DND-41 (cell line): Measurements from ENCODE around the gene PHF2.

ENCODE experiments used
- ATAC-seq: fragments of 200-7000 bp; cut with Tn5 transposase; 3 replicates; pipeline ENCODE4 v1.9.1; 2021; ENCODE audit warnings: low read depth; ENCODE audit not compliant: insufficient read depth
- DNase-seq: peaks from one replicate; pipeline ENCODE4 v3.0.0-alpha.2; 2020
- H2AFZ ChIP-seq: 2 replicates; pipeline ENCODE4 v1.6.0; 2012; ENCODE audit warnings: low read depth, low read length
- H3K27ac ChIP-seq: 2 replicates; pipeline ENCODE4 v1.5.1; 2012; ENCODE audit warnings: low read length, inconsistent platforms
- H3K27me3 ChIP-seq: fragments of 200-600 bp; sonication (generic); 2 replicates; pipeline ENCODE4 v1.6.0; 2012; ENCODE audit warnings: low read length, mild to moderate bottlenecking, inconsistent platforms; ENCODE audit not compliant: insufficient read depth, poor library complexity
- H3K36me3 ChIP-seq: 2 replicates; pipeline ENCODE4 v1.5.1; 2012; ENCODE audit warnings: low read length, inconsistent platforms; ENCODE audit not compliant: insufficient read depth
- H3K4me1 ChIP-seq: 2 replicates; pipeline ENCODE4 v1.5.1; 2012; ENCODE audit warnings: mild to moderate bottlenecking, low read length; ENCODE audit not compliant: insufficient read depth
- H3K4me2 ChIP-seq: 2 replicates; pipeline ENCODE4 v1.6.0; 2012; ENCODE audit warnings: mild to moderate bottlenecking, moderate library complexity, low read length, inconsistent platforms; ENCODE audit not compliant: insufficient read depth
- H3K4me3 ChIP-seq, 2 experiments: fragments of 200-600 bp in 1 of 2; shearing (Covaris generic) in 1 of 2; 2 replicates each; pipeline ENCODE4 v1.5.1; 2012 to 2016; ENCODE audit warnings: inconsistent platforms in 2 of 2, low read length in 2 of 2, mild to moderate bottlenecking in 2 of 2, low read depth in 1 of 2, moderate library complexity in 1 of 2
- H3K79me2 ChIP-seq: 2 replicates; pipeline ENCODE4 v1.6.0; 2012; ENCODE audit warnings: low read length, inconsistent platforms; ENCODE audit not compliant: insufficient read depth
- H3K9ac ChIP-seq: 2 replicates; pipeline ENCODE4 v1.6.0; 2012; ENCODE audit warnings: low read depth, mild to moderate bottlenecking, inconsistent platforms, low read length, moderate library complexity
- H3K9me3 ChIP-seq: 2 replicates; pipeline ENCODE4 v1.5.1; 2012; ENCODE audit warnings: low read length, moderate library complexity, mild to moderate bottlenecking, inconsistent platforms; ENCODE audit not compliant: insufficient read depth, severe bottlenecking
- H4K20me1 ChIP-seq: 2 replicates; pipeline ENCODE4 v1.6.0; 2012; ENCODE audit warnings: low read length; ENCODE audit not compliant: insufficient read depth
- CTCF ChIP-seq: IDR thresholded peaks from 2 replicates; pipeline ENCODE4 v1.5.1; 2012; ENCODE audit warnings: borderline replicate concordance, low read length, moderate library complexity, mild to moderate bottlenecking; ENCODE audit not compliant: poor library complexity, severe bottlenecking; ENCODE audit errors: extremely low read depth
- EZH2 ChIP-seq: IDR thresholded peaks from 3 replicates; pipeline ENCODE4 v1.6.1; 2012; ENCODE audit warnings: borderline replicate concordance, low read depth, mild to moderate bottlenecking, moderate library complexity, low read length, inconsistent platforms; ENCODE audit not compliant: severe bottlenecking

The PHF2 gene

GRCh38 chr9:93612796-93613154 lies 36.4 kb downstream of the PHF2 start:
- Histone ChIP-seq H3K9ac (no peak overlapping the region), H3K4me1 (no peaks in the 10 kb centered on the region), H3K79me2 (peaks cover 93% of the 10 kb centered on the region), H3K4me2 (no peak overlapping the region), H2AFZ (no peak overlapping the region), H3K4me3 (no peak overlapping the region), H4K20me1 (peaks cover 33% of the 10 kb centered on the region), H3K9me3 (peaks cover 10% of the 10 kb centered on the region), H3K36me3 (no peaks in the 10 kb centered on the region; the same call in 1 of the 2 replicates), H3K27ac (no peak overlapping the region), H3K27me3 (no peaks in the 10 kb centered on the region)
- TF ChIP-seq EZH2 (no peak), CTCF (no peak)
- DNase-seq (no peak), ATAC-seq (no peak)

- Histone ChIP-seq H3K9me3 (peaks cover 10% of the 10 kb centered on the region), H3K27me3 (no peaks in the 10 kb centered on the region), H3K27ac (no peak overlapping the region), H3K36me3 (no peaks in the 10 kb centered on the region; the same call in 1 of the 2 replicates), H3K4me1 (no peaks in the 10 kb centered on the region), H3K4me2 (no peak overlapping the region), H2AFZ (no peak overlapping the region), H3K9ac (no peak overlapping the region), H3K79me2 (peaks cover 93% of the 10 kb centered on the region), H4K20me1 (peaks cover 37% of the 10 kb centered on the region), H3K4me3 (no peak overlapping the region)
- DNase-seq, result no peak
- no peak for ATAC-seq
- TF ChIP-seq EZH2, result no peak
- TF ChIP-seq CTCF, result no peak
These were observed 36.8 kb downstream of the PHF2 start for GRCh38 chr9:93613174-93613573.

GRCh38 chr9:93613791-93614190 lies 37.4 kb downstream of the PHF2 start:
- Histone ChIP-seq H3K36me3 (no peaks in the 10 kb centered on the region; the same call in 1 of the 2 replicates), H3K79me2 (peaks cover 93% of the 10 kb centered on the region), H3K4me2 (no peak overlapping the region), H3K9ac (no peak overlapping the region), H3K4me1 (no peaks in the 10 kb centered on the region), H3K4me3 (no peak overlapping the region), H2AFZ (no peak overlapping the region), H4K20me1 (peaks cover 43% of the 10 kb centered on the region), H3K9me3 (peaks cover 10% of the 10 kb centered on the region), H3K27me3 (no peaks in the 10 kb centered on the region), H3K27ac (no peak overlapping the region)
- TF ChIP-seq EZH2, result no peak
- no peak for TF ChIP-seq CTCF
- DNase-seq (no peak), ATAC-seq (no peak)

GRCh38 chr9:93614830-93615468 lies 38.6 kb downstream of the PHF2 start:
- no peak for ATAC-seq
- H3K4me3 ChIP-seq, result no peak overlapping the region
- no peaks in the 10 kb centered on the region; the same call in 1 of the 2 replicates for H3K36me3 ChIP-seq
- no peak overlapping the region for H2AFZ ChIP-seq
- TF ChIP-seq EZH2 (no peak), CTCF (no peak)
- no peaks in the 10 kb centered on the region for H3K4me1 ChIP-seq
- peaks cover under 1% of the 10 kb centered on the region for H3K9me3 ChIP-seq
- no peak overlapping the region for H3K4me2 ChIP-seq
- DNase-seq, result no peak
- no peak overlapping the region for H3K27ac ChIP-seq
- no peaks in the 10 kb centered on the region for H3K27me3 ChIP-seq
- H3K9ac ChIP-seq, result no peak overlapping the region
- peaks cover 93% of the 10 kb centered on the region for H3K79me2 ChIP-seq
- peaks cover 54% of the 10 kb centered on the region for H4K20me1 ChIP-seq
